K562 (cell line): Measurements from ENCODE around the gene UBE2E3. TPM values are rescaled to one million over a fixed set of nuclear protein-coding genes. Genes with fewer than 3 reads are reported as not detected.

Experiments used
- ATAC-seq: fragments of 200-7000 bp; cut with Tn5 transposase; 3 replicates; pipeline ENCODE4 v1.9.1; 2020; ENCODE audit warnings: moderate library complexity
- BruUV-seq: library from RNA; stranded (reverse); fragments of 400-500 nt; replicated peaks from 2 replicates; lab custom pipeline; 2021; lab: Mats Ljungman, UMichigan
- CTCF ChIA-PET: fragments of 300-600 bp; formaldehyde crosslinking; extraction: SDS; loops from one replicate; lab custom pipeline; 2021; ENCODE audit warnings: low intra/inter-chr PET ratio; lab: Yijun Ruan, JAX
- POLR2A ChIA-PET: fragments of 300-600, 350-650 bp; sonication (Branson Sonifier 250); formaldehyde crosslinking; extraction: SDS; loops from one replicate; lab custom pipeline; 2021; ENCODE audit warnings: antibody characterized with exemption, inconsistent platforms; lab: Yijun Ruan, JAX
- DNase-seq, 4 experiments: peaks; one replicate each; pipeline versions ENCODE4 v3.0.0 to v3.0.0-alpha.2; 2011 to 2018; ENCODE audit warnings: low spot score in 3 of 4, mixed read lengths in 3 of 4; ENCODE audit errors: extremely low read depth in 1 of 4
- FAIRE-seq: peaks from 2 replicates; lab custom pipeline; 2011; peaks lifted over from hg19 to GRCh38; lab: Jason Lieb, UNC
- H2AFZ ChIP-seq: 2 replicates; pipeline ENCODE4 v1.6.0; 2011; ENCODE audit warnings: low read depth, low read length, control low read depth, inconsistent platforms
- H3K27ac ChIP-seq: fragments of 200-600 bp; 3 replicates; pipeline ENCODE4 v1.8.0; 2011; ENCODE audit warnings: low read depth, mild to moderate bottlenecking, control low read depth, inconsistent platforms, low read length, moderate library complexity, mixed read lengths; ENCODE audit errors: extremely low read depth
- H3K27me3 ChIP-seq, 2 experiments: fragments of 300-600 bp in 1 of 2; 2 replicates in 1 of 2; 3 replicates in 1 of 2; pipeline versions ENCODE4 v1.6.0 to v1.8.0; 2011; ENCODE audit warnings: inconsistent platforms in 2 of 2, low read length in 2 of 2, mild to moderate bottlenecking in 1 of 2, mixed read lengths in 1 of 2, moderate library complexity in 1 of 2; ENCODE audit not compliant: control insufficient read depth in 2 of 2, insufficient read depth in 2 of 2
- H3K36me3 ChIP-seq: fragments of 300-600 bp; 3 replicates; pipeline ENCODE4 v1.8.0; 2011; ENCODE audit warnings: mild to moderate bottlenecking, low read length, inconsistent platforms; ENCODE audit not compliant: control insufficient read depth, insufficient read depth
- H3K4me1 ChIP-seq, 2 experiments: fragments of 200-600 bp in 1 of 2; replicated peaks in 1 of 2; 2 replicates in 1 of 2; 3 replicates in 1 of 2; pipeline versions ENCODE4 v1.5.1 to v1.8.0; 2011; ENCODE audit warnings: inconsistent platforms in 2 of 2, low read length in 2 of 2, mild to moderate bottlenecking in 1 of 2, mixed read lengths in 1 of 2, moderate library complexity in 1 of 2; ENCODE audit not compliant: control insufficient read depth in 2 of 2, insufficient read depth in 2 of 2
- H3K4me2 ChIP-seq: 2 replicates; pipeline ENCODE4 v1.6.1; 2011; ENCODE audit warnings: low read length, control low read depth, inconsistent platforms, mixed read lengths; ENCODE audit not compliant: insufficient read depth
- H3K4me3 ChIP-seq: fragments of 200-600 bp; sonication (generic), shearing (Covaris generic); 2 replicates; pipeline ENCODE4 v1.5.1; 2016; ENCODE audit warnings: control low read depth, inconsistent platforms
- H3K79me2 ChIP-seq: fragments of 200-600 bp; 3 replicates; pipeline ENCODE4 v1.8.0; 2011; ENCODE audit warnings: low read length, inconsistent platforms; ENCODE audit not compliant: control insufficient read depth, insufficient read depth
- H3K9ac ChIP-seq, 2 experiments: 2 replicates each; pipeline versions ENCODE4 v1.6.0 to v1.6.1; 2011; ENCODE audit warnings: low read depth in 2 of 2, low read length in 2 of 2, control low read depth in 1 of 2, inconsistent platforms in 1 of 2, mild to moderate bottlenecking in 1 of 2, mixed read lengths in 1 of 2; ENCODE audit not compliant: insufficient read depth in 1 of 2
- H3K9me1 ChIP-seq: one replicate; pipeline ENCODE4 v1.6.0; 2011; ENCODE audit warnings: inconsistent platforms, mild to moderate bottlenecking, low read length, moderate library complexity; ENCODE audit not compliant: control insufficient read depth, insufficient read depth
- H3K9me3 ChIP-seq: replicated peaks from 2 replicates; pipeline ENCODE4 v1.5.1; 2011; ENCODE audit warnings: low read depth, low read length, inconsistent platforms; ENCODE audit not compliant: control insufficient read depth, insufficient read depth
- H4K20me1 ChIP-seq: replicated peaks from 2 replicates; pipeline ENCODE4 v1.6.1; 2011; ENCODE audit warnings: low read length, inconsistent platforms, mixed read lengths; ENCODE audit not compliant: control insufficient read depth, insufficient read depth
- ATF3 ChIP-seq, 2 experiments: fragments of 450-650 bp in 1 of 2; sonication (generic) in 1 of 2; formaldehyde crosslinking in 1 of 2; IDR thresholded peaks in 1 of 2; conservative IDR thresholded peaks in 1 of 2; 2 replicates each; pipeline versions ENCODE4 v1.6.1 to v1.8.1; 2016 to 2023; ENCODE audit warnings: mild to moderate bottlenecking in 2 of 2, moderate library complexity in 2 of 2, inconsistent platforms in 1 of 2, missing genetic modification reagents in 1 of 2
- BHLHE40 ChIP-seq: IDR thresholded peaks from 2 replicates; pipeline ENCODE4 v1.6.1; 2011; ENCODE audit warnings: low read length, improper control_type of control experiment
- MEF2A ChIP-seq: IDR thresholded peaks from 2 replicates; pipeline ENCODE4 v1.6.1; 2011; ENCODE audit warnings: low read depth, mild to moderate bottlenecking, low read length, moderate library complexity; ENCODE audit not compliant: control insufficient read depth
- SMARCB1 ChIP-seq: IDR thresholded peaks from 2 replicates; pipeline ENCODE4 v1.6.1; 2011; ENCODE audit warnings: improper control_type of control experiment, low read depth; ENCODE audit not compliant: insufficient read length
- ZNF75A ChIP-seq: fragments of 450-650 bp; formaldehyde crosslinking; IDR thresholded peaks from 2 replicates; pipeline ENCODE4 v1.4.0; 2020; ENCODE audit warnings: mild to moderate bottlenecking
- WGBS: fragments of 100-300 bp; shearing (Covaris generic); methylation state at CpG from one replicate; pipeline ENCODE4 v1.1.6; 2016; ENCODE audit warnings: low coverage, mixed read lengths; ENCODE audit not compliant: insufficient coverage; ENCODE audit errors: missing lambda C conversion rate; 5-methylcytosine and 5-hydroxymethylcytosine counted together
- in situ Hi-C: fragments of 300-500 bp; cut with MboI; formaldehyde crosslinking; loops from 4 replicates; pipeline ENCODE4 v1.15.0; 2018; ENCODE audit warnings: inconsistent platforms, mixed read lengths
- intact Hi-C: fragments of 100-400 bp; cut with micrococcal nuclease; formaldehyde crosslinking; loops from 2 replicates; pipeline ENCODE4 v1.14.2; 2022
- polyA plus RNA-seq, 8 experiments: library from polyadenylated mRNA; depleted of rRNA in 4 of 8; stranded (reverse) in 5 of 8; unstranded in 3 of 8; fragments of >200 nt; fragmentation: Nextera tagmentation in 2 of 8; fragmentation: Illumina TruSeq in 1 of 8; extraction: Ambion mirVana in 2 of 8; extraction: Trizol in 1 of 8; gene quantifications; 2 replicates each; pipeline versions ENCODE4 v1.2.1 to v1.2.3, GENCODE V29; 2011 to 2014; ENCODE audit warnings: inconsistent platforms in 1 of 8, missing spikeins in 1 of 8
- total RNA-seq, 7 experiments: library from RNA; depleted of rRNA in 6 of 7; stranded (reverse); fragments of >200 nt in 6 of 7; fragmentation: Illumina TruSeq in 2 of 7; extraction: Trizol in 2 of 7; gene quantifications; 2 replicates each; pipeline versions ENCODE4 v1.2.1 to v1.2.3, GENCODE V29; 2011 to 2021; ENCODE audit warnings: low replicate concordance in 1 of 7

UBE2E3 gene
- total and polyA plus RNA-seq, 9 of the 15 experiments (the other 6 are each of a cell fraction or from before 2014, with no cell fraction given), result 58.2 to 173 (median 78.0) TPM

DNA sequence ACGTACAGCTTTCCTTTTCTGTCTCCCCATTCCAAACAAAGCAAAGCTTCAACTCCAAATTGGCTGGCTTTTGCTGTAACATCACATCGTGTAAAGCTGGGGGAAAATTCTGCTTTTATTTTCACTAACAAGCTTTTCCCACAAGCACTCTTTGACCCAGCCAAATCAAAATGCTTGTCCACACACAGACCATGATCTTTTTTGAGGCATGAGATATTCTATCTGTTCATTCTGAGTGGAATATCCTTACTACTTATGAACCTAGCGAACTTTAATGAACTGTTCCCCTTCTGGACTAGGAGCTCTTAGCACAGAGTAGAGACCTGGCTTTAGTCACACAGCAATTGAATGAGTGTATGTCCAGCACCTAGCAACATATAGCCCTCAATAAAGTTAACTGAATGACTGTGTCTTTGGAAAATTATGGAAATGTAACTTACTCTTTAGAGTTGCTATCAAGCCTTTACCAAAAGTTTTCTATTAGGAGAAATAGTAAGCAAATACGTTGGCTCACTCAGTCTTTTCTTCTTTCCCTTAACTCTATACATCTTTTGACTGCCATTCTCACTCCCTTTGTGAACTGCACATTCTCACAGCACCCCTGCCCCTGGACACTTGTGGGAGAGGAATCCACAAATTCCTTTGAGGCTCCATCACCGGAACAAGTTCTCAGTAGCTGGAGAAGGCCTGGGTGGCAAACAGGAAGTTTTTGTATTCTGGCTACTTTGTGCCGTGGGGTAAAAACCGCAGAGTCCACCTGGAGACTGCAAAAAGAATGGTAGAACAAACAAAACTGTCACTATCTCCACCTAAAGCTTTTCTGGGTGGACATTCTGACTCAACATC lies 1.3 kb upstream of the UBE2E3 start:
- in situ Hi-C loops (no loop called here), intact Hi-C loops (no loop called here)
- ATAC-seq, result peak; percentile 3; the same call in 2 of the 3 replicates
- Histone ChIP-seq H3K4me2 (peak overlapping the region; percentile 73), H2AFZ (peak overlapping the region; percentile 79), H3K4me3 (peak overlapping the region; percentile 53; the same call in 1 of the 2 replicates), H3K36me3 (peaks cover 16% of the 10 kb centered on the region), H3K79me2 (peaks cover 31% of the 10 kb centered on the region), H3K27me3 (no peaks in the 10 kb centered on the region), H4K20me1 (no peaks in the 10 kb centered on the region), H3K9me3 (no peaks in the 10 kb centered on the region), H3K4me1 (peaks cover 8 to 18% of the 10 kb centered on the region in 2 experiments; a peak in 4 of 5 replicates), H3K9ac (peak overlapping the region; percentile 21 to 71; a peak in 2 of 4 replicates), H3K27ac (0 out of 3 replicates have a peak overlapping the region, but pooled peaks have one; percentile 75), H3K9me1 (no peaks in the 10 kb centered on the region)
- peak; percentile 65 for FAIRE-seq
- 33% methylated on average over 7 of the region's 7 CpGs for WGBS
- no peak for TF ChIP-seq BHLHE40
- TF ChIP-seq SMARCB1, result peak; percentile 18
- TF ChIP-seq ATF3 (IDR thresholded peaks at IDR 0.05), result no peak
- 0 out of 2 replicates have a peak, but pooled peaks have one; percentile 39 for TF ChIP-seq ATF3 (CRISPR knock-in tag; conservative IDR thresholded peaks at IDR 0.05)
- no peak for TF ChIP-seq MEF2A
- peak; percentile 67; the same call in 1 of the 2 replicates for TF ChIP-seq ZNF75A (CRISPR knock-in tag)
- ChIA-PET CTCF (no interaction called here), POLR2A (interaction anchor here (0.6 to 4.4 kb wide), 11 partner anchors 8 to 32 kb away, joined by 3 to 38 read pairs (median 4); no protein-coding TSS in a partner anchor)
- DNase-seq, result peak in 2 of 4 experiments; percentile 21 to 38
- BruUV-seq, result TSS peak; percentile 88
